ENCODE measurements around the gene C1orf174.

The C1orf174 gene

DNA sequence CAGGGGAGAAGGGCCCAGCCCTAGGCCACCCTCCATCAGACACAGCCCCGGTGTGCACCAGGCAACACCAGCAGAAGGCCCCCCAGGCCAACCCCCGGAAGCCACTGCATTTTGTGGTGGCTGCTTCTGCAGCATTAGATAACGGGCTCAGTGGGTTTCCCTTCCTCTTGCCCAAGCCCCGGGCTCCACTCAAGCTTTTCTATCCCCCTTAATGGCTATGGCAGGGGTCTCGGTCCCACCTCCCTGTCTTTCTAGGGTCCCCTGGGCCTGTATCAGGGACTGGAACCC is 18.9 kb downstream of the C1orf174 start:
- no peak overlapping the region for H3K4me3 ChIP-seq
- peak overlapping the region in 4 of 11 experiments; percentile 14 to 44 (median 24); a peak in 3 of 22 replicates for H3K9ac ChIP-seq
- peaks cover 52 to 86% (median 70%) of the 10 kb centered on the region in 11 experiments for H3K36me3 ChIP-seq
- TF ChIP-seq Cebpa-rat (IDR thresholded peaks at IDR 0.05), result no peak
- peak overlapping the region; percentile 5 to 59 (median 42); a peak in 19 of 22 replicates for H3K4me2 ChIP-seq
- H3K27me3 ChIP-seq, result no peaks in the 10 kb centered on the region
- H3K27ac ChIP-seq, result peak overlapping the region in 6 of 11 experiments; percentile 15 to 55 (median 30); a peak in 9 of 22 replicates
- H4K20me1 ChIP-seq, result peaks cover 0 to 42% (median 7%) of the 10 kb centered on the region in 11 experiments; a peak in 10 of 22 replicates
- H3K4me1 ChIP-seq, result peaks cover 4 to 15% (median 12%) of the 10 kb centered on the region in 10 experiments; a peak in 18 of 20 replicates
- H3K9me3 ChIP-seq (replicated peaks in 1 of 11), result peaks cover 10 to 20% (median 13%) of the 10 kb centered on the region in 11 experiments

DNA sequence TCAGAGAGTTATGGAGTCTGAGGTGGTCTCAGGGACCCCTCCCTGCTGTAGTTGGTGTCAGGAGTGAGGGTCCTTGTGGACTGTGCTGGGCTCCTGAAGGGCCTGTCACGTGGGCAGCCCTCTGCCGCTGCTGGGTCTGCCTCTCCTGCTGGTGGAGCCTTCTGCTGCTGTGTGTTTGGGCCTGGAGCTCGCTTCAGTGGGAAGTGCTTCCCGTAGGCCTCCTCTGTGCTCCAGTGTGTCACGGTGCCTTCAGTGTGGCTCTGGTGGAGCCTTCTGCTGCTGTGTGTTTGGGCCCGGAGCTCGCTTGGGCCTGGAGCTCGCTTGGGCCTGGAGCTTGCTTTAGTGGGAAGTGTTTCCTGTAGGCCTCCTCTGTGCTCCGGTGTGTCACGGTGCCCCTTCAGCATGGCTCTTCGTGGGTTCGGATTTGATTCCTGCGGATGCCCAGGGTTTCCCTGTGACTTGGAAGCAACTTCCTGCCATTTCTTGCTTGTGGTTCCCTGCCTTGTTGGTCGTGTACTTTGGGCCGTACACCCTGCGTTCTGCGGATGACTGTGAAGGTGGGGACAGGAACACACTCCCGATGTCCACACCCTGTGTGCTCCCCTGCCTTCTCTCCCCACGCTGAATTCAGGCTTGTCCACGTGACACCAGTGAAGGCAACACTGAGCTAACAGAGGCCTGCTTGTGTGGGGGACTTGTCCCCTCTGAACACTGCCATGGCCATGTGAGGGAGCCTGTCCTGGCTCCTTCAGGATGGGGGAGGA is 19.5 kb downstream of the C1orf174 start:
- H3K4me3 ChIP-seq, result no peak overlapping the region
- peaks cover 0 to 37% (median 2%) of the 10 kb centered on the region in 11 experiments; a peak in 8 of 22 replicates for H4K20me1 ChIP-seq
- no peak for TF ChIP-seq Cebpa-rat (IDR thresholded peaks at IDR 0.05)
- H3K9ac ChIP-seq, result peak overlapping the region in 4 of 11 experiments; percentile 14 to 44 (median 24); a peak in 4 of 22 replicates
- H3K27ac ChIP-seq, result peak overlapping the region in 7 of 11 experiments; percentile 15 to 55 (median 29); a peak in 11 of 22 replicates
- peaks cover 50 to 86% (median 70%) of the 10 kb centered on the region in 11 experiments for H3K36me3 ChIP-seq
- peak overlapping the region; percentile 5 to 59 (median 42); a peak in 19 of 22 replicates for H3K4me2 ChIP-seq
- H3K4me1 ChIP-seq, result peaks cover 4 to 15% (median 12%) of the 10 kb centered on the region in 10 experiments; a peak in 18 of 20 replicates
- peaks cover 10 to 20% (median 13%) of the 10 kb centered on the region in 11 experiments for H3K9me3 ChIP-seq (replicated peaks in 1 of 11)
- no peaks in the 10 kb centered on the region for H3K27me3 ChIP-seq

DNA sequence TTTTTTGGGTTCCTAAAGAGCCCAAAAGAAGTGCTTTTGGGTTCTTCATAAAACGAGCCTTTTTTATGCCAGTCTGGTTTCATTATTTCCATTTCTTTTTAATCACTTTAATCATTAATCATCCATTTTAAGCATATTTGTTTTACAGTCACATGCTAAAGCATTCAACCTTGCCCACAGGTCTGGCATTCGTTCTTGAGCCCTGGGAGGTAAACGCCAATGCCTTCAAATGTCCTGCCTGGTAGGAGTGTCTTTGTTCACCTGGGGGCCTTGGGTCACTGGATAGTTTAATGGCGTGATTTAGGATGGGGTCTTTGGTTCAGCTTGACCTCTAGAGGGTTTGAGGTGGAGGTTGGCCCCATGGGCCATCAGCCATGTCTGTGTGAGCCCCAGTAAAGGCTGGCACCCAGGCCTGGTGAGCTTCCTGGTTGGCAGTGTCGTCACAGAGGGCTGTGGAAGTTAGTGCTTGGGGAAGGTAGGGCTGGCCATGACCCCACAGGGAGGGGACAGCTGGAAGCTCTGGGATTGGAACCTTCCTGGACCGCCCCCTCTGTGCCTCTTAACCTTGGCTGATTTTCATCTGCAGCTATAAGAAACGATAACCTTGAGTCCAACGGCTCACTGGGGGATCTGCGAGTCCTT is 20.2 kb downstream of the C1orf174 start:
- peaks cover 0 to 30% (median 0%) of the 10 kb centered on the region in 11 experiments; a peak in 6 of 22 replicates for H4K20me1 ChIP-seq
- H3K27me3 ChIP-seq, result no peaks in the 10 kb centered on the region
- no peak for TF ChIP-seq Cebpa-rat (IDR thresholded peaks at IDR 0.05)
- H3K4me3 ChIP-seq, result no peak overlapping the region
- no peak overlapping the region; a peak in 1 of 22 replicates for H3K9ac ChIP-seq
- peak overlapping the region in 3 of 11 experiments; percentile 15 to 55 (median 54); a peak in 4 of 22 replicates for H3K27ac ChIP-seq
- H3K36me3 ChIP-seq, result peaks cover 51 to 88% (median 72%) of the 10 kb centered on the region in 11 experiments
- peaks cover 10 to 20% (median 13%) of the 10 kb centered on the region in 11 experiments for H3K9me3 ChIP-seq (replicated peaks in 1 of 11)
- H3K4me2 ChIP-seq, result no peak overlapping the region
- H3K4me1 ChIP-seq, result peaks cover 4 to 15% (median 12%) of the 10 kb centered on the region in 10 experiments; a peak in 18 of 20 replicates

DNA sequence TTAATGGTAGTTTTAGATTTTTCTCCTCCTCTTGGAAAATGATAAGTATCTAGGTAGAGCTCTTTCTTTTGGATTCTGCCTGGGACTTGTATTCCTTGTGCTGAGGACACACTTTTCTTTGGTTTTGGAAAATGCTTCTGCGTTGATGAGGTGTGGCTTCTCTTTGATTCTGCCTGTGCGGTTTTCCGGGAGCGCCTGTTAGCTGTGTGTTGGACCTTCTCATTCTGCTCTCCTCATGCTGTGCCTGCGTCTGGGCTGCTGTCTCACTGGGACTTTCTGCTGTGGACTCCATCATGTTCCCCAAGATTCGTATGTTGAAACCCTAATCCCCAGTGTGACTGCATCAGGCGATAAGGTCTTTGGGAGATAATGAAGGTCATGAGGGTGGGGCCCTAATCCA is 21.0 kb downstream of the C1orf174 start:
- Histone ChIP-seq H3K4me1 (peaks cover 4 to 15% (median 12%) of the 10 kb centered on the region in 10 experiments; a peak in 18 of 20 replicates), H3K36me3 (peaks cover 49 to 86% (median 68%) of the 10 kb centered on the region in 11 experiments), H3K4me2 (no peak overlapping the region), H4K20me1 (peaks cover 0 to 24% (median 0%) of the 10 kb centered on the region in 11 experiments; a peak in 5 of 22 replicates), H3K9ac (no peak overlapping the region), H3K27ac (no peak overlapping the region), H3K27me3 (no peaks in the 10 kb centered on the region), H3K9me3 (replicated peaks in 1 of 11) (peaks cover 10 to 20% (median 13%) of the 10 kb centered on the region in 11 experiments), H3K4me3 (no peak overlapping the region)
- no peak for TF ChIP-seq Cebpa-rat (IDR thresholded peaks at IDR 0.05)

DNA sequence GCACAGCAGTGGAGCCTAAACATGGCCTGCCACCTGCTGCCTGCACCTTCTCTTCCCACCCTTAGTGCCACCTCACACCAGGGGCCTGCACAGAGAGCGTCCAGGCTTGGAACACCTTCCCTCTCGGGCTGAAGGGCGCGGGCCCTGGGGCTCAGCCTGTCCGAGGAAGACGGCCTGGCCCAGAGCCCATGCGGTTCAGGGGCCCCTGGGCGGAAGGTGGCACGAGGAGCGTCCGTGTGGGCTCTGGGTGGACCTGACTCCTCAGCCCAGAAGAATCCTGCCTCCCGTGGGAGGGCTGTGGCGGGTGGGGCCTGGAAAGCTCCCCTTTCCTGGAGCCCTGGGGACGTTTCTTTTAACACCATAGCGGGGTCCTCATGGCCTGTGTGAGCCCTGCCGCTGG is 23.4 kb downstream of the C1orf174 start:
- Histone ChIP-seq H4K20me1 (peaks cover 0 to 31% (median 0%) of the 10 kb centered on the region in 11 experiments; a peak in 5 of 22 replicates), H3K4me2 (no peak overlapping the region), H3K4me1 (peaks cover 4 to 15% (median 12%) of the 10 kb centered on the region in 10 experiments; a peak in 18 of 20 replicates), H3K9ac (no peak overlapping the region), H3K9me3 (replicated peaks in 1 of 11) (peaks cover 10 to 20% (median 13%) of the 10 kb centered on the region in 11 experiments), H3K36me3 (peaks cover 57 to 97% (median 82%) of the 10 kb centered on the region in 11 experiments), H3K27ac (no peak overlapping the region), H3K4me3 (no peak overlapping the region), H3K27me3 (no peaks in the 10 kb centered on the region)
- no peak for TF ChIP-seq Cebpa-rat (IDR thresholded peaks at IDR 0.05)

DNA sequence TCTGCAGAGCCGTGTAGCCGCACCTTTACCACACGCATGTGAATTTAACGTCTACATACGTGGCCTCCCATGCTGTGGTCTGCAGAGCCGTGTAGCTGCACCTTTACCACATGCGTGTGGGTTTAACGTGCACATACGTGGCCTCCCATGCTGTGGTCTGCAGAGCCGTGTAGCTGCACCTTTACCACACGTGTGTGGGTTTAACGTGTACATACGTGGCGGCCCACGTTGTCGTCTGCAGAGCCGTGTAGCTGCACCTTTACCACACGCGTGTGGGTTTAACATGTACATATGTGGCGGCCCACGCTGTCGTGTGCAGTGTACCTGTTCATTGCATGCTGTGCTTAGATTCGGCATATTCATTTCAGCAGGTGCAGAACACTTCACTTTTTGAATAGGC is 25.3 kb downstream of the C1orf174 start:
- Histone ChIP-seq H3K4me2 (no peak overlapping the region), H3K27me3 (no peaks in the 10 kb centered on the region), H3K9me3 (replicated peaks in 1 of 11) (peaks cover 10 to 17% (median 13%) of the 10 kb centered on the region in 11 experiments), H3K27ac (no peak overlapping the region), H3K36me3 (peaks cover 51 to 97% (median 88%) of the 10 kb centered on the region in 11 experiments), H3K4me3 (no peak overlapping the region), H3K9ac (no peak overlapping the region), H4K20me1 (peaks cover 0 to 31% (median 6%) of the 10 kb centered on the region in 11 experiments; a peak in 10 of 22 replicates), H3K4me1 (peaks cover 0 to 15% (median 8%) of the 10 kb centered on the region in 10 experiments; a peak in 18 of 20 replicates)
- TF ChIP-seq Cebpa-rat (IDR thresholded peaks at IDR 0.05), result no peak

DNA sequence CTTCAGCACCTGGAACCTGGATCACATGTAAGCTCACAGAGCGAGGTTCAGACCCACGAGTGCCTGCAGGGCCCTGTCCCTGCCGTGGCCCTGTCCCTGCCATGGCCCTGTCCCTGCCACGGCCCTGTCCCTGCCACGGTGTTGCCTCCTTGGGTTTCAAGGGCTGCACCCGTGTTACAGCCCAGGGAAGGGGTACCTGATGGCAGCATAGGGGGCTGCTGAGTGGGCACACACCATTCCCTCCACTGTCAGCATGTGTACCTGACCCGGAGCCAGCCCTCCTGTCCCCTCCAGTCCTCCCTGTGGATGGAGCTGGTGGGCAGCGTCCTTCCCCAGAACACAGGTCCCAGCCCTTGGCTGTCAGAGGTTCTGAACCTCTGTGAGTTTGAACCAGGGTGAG is 27.5 kb downstream of the C1orf174 start:
- no peak overlapping the region for H3K27ac ChIP-seq
- H4K20me1 ChIP-seq, result peaks cover 0 to 48% (median 12%) of the 10 kb centered on the region in 11 experiments; a peak in 10 of 22 replicates
- TF ChIP-seq Cebpa-rat (IDR thresholded peaks at IDR 0.05), result no peak
- H3K27me3 ChIP-seq, result no peaks in the 10 kb centered on the region
- H3K4me1 ChIP-seq, result peaks cover 0 to 24% (median 17%) of the 10 kb centered on the region in 10 experiments; a peak in 18 of 20 replicates
- H3K9ac ChIP-seq, result no peak overlapping the region
- peaks cover 45 to 96% (median 83%) of the 10 kb centered on the region in 11 experiments for H3K36me3 ChIP-seq
- no peak overlapping the region for H3K4me2 ChIP-seq
- no peak overlapping the region for H3K4me3 ChIP-seq
- H3K9me3 ChIP-seq (replicated peaks in 1 of 11), result peaks cover 0 to 5% (median 0%) of the 10 kb centered on the region in 11 experiments; a peak in 1 of 22 replicates

DNA sequence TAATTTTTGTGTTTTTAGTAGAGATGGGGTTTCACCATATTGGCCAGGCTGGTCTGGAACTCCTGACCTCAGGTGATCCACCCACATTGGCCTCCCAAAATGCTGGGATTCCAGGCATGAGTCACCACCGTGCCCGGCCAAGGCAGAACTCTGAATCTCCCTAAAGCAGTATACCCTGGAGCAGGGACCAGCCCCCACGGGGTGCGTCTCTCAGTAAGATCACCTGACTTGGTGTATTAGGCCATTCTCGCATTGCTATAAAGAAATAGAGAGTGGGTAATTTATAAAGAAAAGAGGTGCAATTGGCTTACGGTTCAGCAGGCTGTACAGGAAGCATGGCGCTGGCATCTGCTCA is 28.6 kb downstream of the C1orf174 start:
- no peak for TF ChIP-seq Cebpa-rat (IDR thresholded peaks at IDR 0.05)
- peaks cover 45 to 91% (median 82%) of the 10 kb centered on the region in 11 experiments for H3K36me3 ChIP-seq
- peaks cover 0 to 44% (median 12%) of the 10 kb centered on the region in 11 experiments; a peak in 11 of 22 replicates for H4K20me1 ChIP-seq

More for the DNA sequence above, 28.6 kb downstream of the C1orf174 start:
- Histone ChIP-seq H3K4me2 (no peak overlapping the region), H3K9ac (no peak overlapping the region), H3K4me1 (peaks cover 0 to 24% (median 17%) of the 10 kb centered on the region in 10 experiments; a peak in 18 of 20 replicates), H3K27me3 (no peaks in the 10 kb centered on the region), H3K9me3 (replicated peaks in 1 of 11) (peaks cover 0 to 5% (median 0%) of the 10 kb centered on the region in 11 experiments; a peak in 1 of 22 replicates), H3K4me3 (no peak overlapping the region), H3K27ac (no peak overlapping the region)

Measured in BLaER1 treated with 17β-estradiol and CSF1 and Interleukin-3, amounts not matched to agents 10 nM and 100 nM (cell line).